GM12878 (cell line): ENCODE measurements around the gene SMIM14. TPM values are rescaled to one million over a fixed set of nuclear protein-coding genes. Genes with fewer than 3 reads are reported as not detected.
"Not testable (repeated sequence)": the region's sequence is repeated elsewhere in the genome, so short reads cannot be mapped to it uniquely, and the experiment has no call there.

ENCODE experiments used
- ATAC-seq: fragments of 200-7000 bp; cut with Tn5 transposase; 3 replicates; pipeline ENCODE4 v1.9.1; 2020; ENCODE audit warnings: mild to moderate bottlenecking, moderate library complexity
- BruUV-seq: library from RNA; stranded (reverse); fragments of 400-500 nt; replicated peaks from 2 replicates; lab custom pipeline; 2021; lab: Mats Ljungman, UMichigan
- CTCF ChIA-PET: fragments of 300-600 bp; sonication (Branson Sonifier 250); formaldehyde crosslinking; extraction: SDS; loops from one replicate; lab custom pipeline; 2021; ENCODE audit warnings: inconsistent platforms; lab: Yijun Ruan, JAX
- POLR2A ChIA-PET: fragments of 350-600 bp; formaldehyde crosslinking; extraction: SDS; loops from one replicate; lab custom pipeline; 2021; ENCODE audit warnings: inconsistent platforms; lab: Charles Lee
- RAD21 ChIA-PET: fragments of 300-600 bp; sonication (Branson Sonifier 250); formaldehyde crosslinking; loops from one replicate; lab custom pipeline; 2023; ENCODE audit warnings: antibody characterized with exemption; ENCODE audit not compliant: unreplicated experiment; lab: Charles Lee
- SMC1A ChIA-PET: fragments of 300-600 bp; sonication (Branson Sonifier 250); formaldehyde crosslinking; loops from one replicate; lab custom pipeline; 2023; ENCODE audit not compliant: unreplicated experiment, uncharacterized antibody; lab: Charles Lee
- DNase-seq: peaks from one replicate; pipeline ENCODE4 v3.0.0-alpha.2; 2011; ENCODE audit warnings: low read depth, low spot score
- FAIRE-seq: peaks from 3 replicates; lab custom pipeline; 2011; peaks lifted over from hg19 to GRCh38; lab: Jason Lieb, UNC
- H2AFZ ChIP-seq: 2 replicates; pipeline ENCODE4 v1.6.0; 2011; ENCODE audit warnings: low read depth, low read length, control low read depth; ENCODE audit not compliant: control insufficient read depth
- H3K27ac ChIP-seq: 2 replicates; pipeline ENCODE4 v1.5.1; 2011; ENCODE audit warnings: control low read depth; ENCODE audit not compliant: control insufficient read depth, insufficient read depth
- H3K27me3 ChIP-seq, 2 experiments: replicated peaks in 1 of 2; 2 replicates each; pipeline versions ENCODE4 v1.6.0 to v1.6.1; 2011; ENCODE audit warnings: low read length in 1 of 2; ENCODE audit not compliant: control insufficient read depth in 2 of 2, insufficient read depth in 2 of 2
- H3K36me3 ChIP-seq, 2 experiments: 2 replicates each; pipeline ENCODE4 v1.5.1; 2011; ENCODE audit warnings: low read length in 1 of 2; ENCODE audit not compliant: control insufficient read depth in 2 of 2, insufficient read depth in 2 of 2
- H3K4me1 ChIP-seq: 2 replicates; pipeline ENCODE4 v1.6.1; 2011; ENCODE audit warnings: mild to moderate bottlenecking, low read length, moderate library complexity, mixed read lengths; ENCODE audit not compliant: control insufficient read depth, insufficient read depth
- H3K4me2 ChIP-seq: 2 replicates; pipeline ENCODE4 v1.6.0; 2011; ENCODE audit warnings: control low read depth; ENCODE audit not compliant: control insufficient read depth, insufficient read depth
- H3K4me3 ChIP-seq: fragments of 200-600 bp; sonication (generic); 2 replicates; pipeline ENCODE4 v1.5.1; 2016
- H3K79me2 ChIP-seq: 2 replicates; pipeline ENCODE4 v1.6.0; 2011; ENCODE audit warnings: low read length; ENCODE audit not compliant: control insufficient read depth, insufficient read depth
- H3K9ac ChIP-seq: 2 replicates; pipeline ENCODE4 v1.8.0; 2011; ENCODE audit warnings: low read length, control low read depth, mixed read lengths; ENCODE audit not compliant: control insufficient read depth, insufficient read depth
- H3K9me3 ChIP-seq: replicated peaks from 3 replicates; pipeline ENCODE4 v1.5.1; 2011; ENCODE audit warnings: mild to moderate bottlenecking, low read length; ENCODE audit not compliant: control insufficient read depth, insufficient read depth
- H4K20me1 ChIP-seq: 2 replicates; pipeline ENCODE4 v1.6.0; 2011; ENCODE audit not compliant: control insufficient read depth, insufficient read depth
- WGBS: methylation state at CpG from one replicate; pipeline ENCODE4 v1.1.6; 2016; ENCODE audit warnings: low lambda C conversion rate; ENCODE audit not compliant: insufficient replicate concordance, insufficient coverage; ENCODE audit errors: missing lambda C conversion rate; 5-methylcytosine and 5-hydroxymethylcytosine counted together
- in situ Hi-C: fragments of 300-500 bp; cut with MboI; formaldehyde crosslinking; loops from 9 replicates; pipeline ENCODE4 v1.14.3; 2018; ENCODE audit warnings: mixed read lengths
- intact Hi-C: fragments of 100-400 bp; cut with micrococcal nuclease; formaldehyde crosslinking; loops from one replicate; pipeline ENCODE4 v1.14.2; 2022; ENCODE audit not compliant: unreplicated experiment
- polyA plus RNA-seq, 11 experiments: library from polyadenylated mRNA; depleted of rRNA in 4 of 11; unstranded in 6 of 11; stranded (reverse) in 5 of 11; fragments of >200 nt; fragmentation: Nextera tagmentation in 4 of 11; fragmentation: Illumina TruSeq in 1 of 11; extraction: Ambion mirVana in 4 of 11; extraction: Trizol in 1 of 11; gene quantifications; 1 replicate in 1 of 11; 2 replicates in 10 of 11; pipeline versions ENCODE4 v1.2.1 to v1.2.3, GENCODE V29; 2011 to 2016; ENCODE audit warnings: inconsistent platforms in 2 of 11, missing spikeins in 2 of 11, low read depth in 1 of 11
- total RNA-seq, 4 experiments: library from RNA; depleted of rRNA in 3 of 4; stranded (reverse); fragments of >200 nt in 3 of 4; fragmentation: Illumina TruSeq in 1 of 4; extraction: Trizol in 1 of 4; gene quantifications; 2 replicates each; pipeline versions ENCODE4 v1.2.1 to v1.2.3, GENCODE V29; 2013 to 2021

Gene SMIM14
- total and polyA plus RNA-seq, 10 of the 15 experiments (the other 5 are each of a cell fraction or from before 2014, with no cell fraction given) = 125 to 671 (median 188) TPM

GRCh38 chr4:39681003-39681402, 42.3 kb upstream of the SMIM14 start:
- DNase-seq, H3K4me1 ChIP-seq, H3K79me2 ChIP-seq, H3K9ac ChIP-seq, H3K27ac ChIP-seq, in situ Hi-C loops, H4K20me1 ChIP-seq, H2AFZ ChIP-seq, FAIRE-seq, H3K4me3 ChIP-seq, H3K36me3 ChIP-seq, H3K27me3 ChIP-seq, H3K4me2 ChIP-seq, H3K9me3 ChIP-seq, BruUV-seq, ATAC-seq, intact Hi-C loops: not testable (repeated sequence)
- POLR2A ChIA-PET = interaction anchor here (0.6 to 0.8 kb wide), 4 partner anchors 18 to 295 kb away, joined by 3 to 7 read pairs (median 4); partner anchors contain the start of gene UGDH
- RAD21 ChIA-PET = interaction anchor here (1.4 kb wide), 1 partner anchor 24 kb away, joined by 3 read pairs; no protein-coding TSS in a partner anchor
- CTCF ChIA-PET = interaction anchor here (1.2 to 1.8 kb wide), 3 partner anchors 13 to 212 kb away, joined by 3 to 5 read pairs (median 5); no protein-coding TSS in a partner anchor
- SMC1A ChIA-PET = interaction anchor here (0.6 to 1.8 kb wide), 5 partner anchors 17 to 49 kb away, joined by 3 to 5 read pairs (median 3); no protein-coding TSS in a partner anchor
- WGBS = 100% methylated on average over 1 of the region's 2 CpGs

DNA sequence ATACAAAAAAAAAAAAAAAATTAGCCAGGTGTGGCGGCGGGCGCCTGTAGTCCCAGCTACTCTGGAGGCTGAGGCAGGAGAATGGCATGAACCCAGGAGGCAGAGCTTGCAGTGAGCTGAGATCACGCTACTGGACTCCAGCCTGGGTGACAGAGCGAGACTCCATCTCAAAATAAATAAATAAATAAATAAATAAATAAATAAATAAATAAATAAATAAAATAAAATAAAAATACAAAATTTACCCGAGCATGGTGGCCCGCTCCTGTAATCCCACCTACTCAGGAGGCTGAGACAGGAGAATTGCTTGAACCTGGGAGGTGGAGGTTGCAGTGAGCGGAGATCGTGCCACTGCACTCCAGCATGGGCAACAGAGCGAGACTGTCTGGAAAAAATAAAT, 37.0 kb upstream of the SMIM14 start:
- POLR2A ChIA-PET = interaction anchor here (0.7 kb wide), 2 partner anchors 87 to 150 kb away, joined by 4 to 5 read pairs; no protein-coding TSS in a partner anchor
- in situ Hi-C loops = not testable (repeated sequence)
- CTCF ChIA-PET = interaction anchor here (0.6 kb wide), 1 partner anchor 501 kb away, joined by 3 read pairs; no protein-coding TSS in a partner anchor

DNA sequence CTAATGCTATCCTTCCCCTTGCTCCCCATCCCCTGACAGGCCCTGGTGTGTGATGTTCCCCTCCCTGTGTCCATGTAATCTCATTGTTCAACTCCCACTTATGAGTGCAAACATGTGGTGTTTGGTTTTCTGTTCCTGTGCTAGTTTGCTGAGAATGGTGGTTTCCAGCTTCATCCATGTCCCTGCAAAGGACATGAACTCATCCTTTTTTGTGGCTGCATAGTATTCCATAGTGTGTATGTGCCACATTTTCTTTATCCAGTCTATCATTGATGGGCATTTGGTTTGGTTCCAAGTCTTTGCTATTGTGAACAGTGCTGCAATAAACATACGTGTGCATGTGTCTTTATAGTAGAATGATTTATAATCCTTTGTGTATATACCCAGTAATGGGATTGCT, 31.6 kb upstream of the SMIM14 start:
- H3K9me3 ChIP-seq, H3K9ac ChIP-seq, H3K36me3 ChIP-seq, H3K27ac ChIP-seq, H4K20me1 ChIP-seq, ATAC-seq, in situ Hi-C loops, CTCF ChIA-PET, H3K27me3 ChIP-seq, POLR2A ChIA-PET, BruUV-seq, H3K79me2 ChIP-seq, H3K4me2 ChIP-seq, RAD21 ChIA-PET, H2AFZ ChIP-seq, DNase-seq, intact Hi-C loops, SMC1A ChIA-PET, H3K4me1 ChIP-seq, H3K4me3 ChIP-seq, FAIRE-seq: not testable (repeated sequence)
- 91% methylated on average over 1 of the region's 1 CpG for WGBS

More for the DNA sequence above, 37.0 kb upstream of the SMIM14 start:
- H3K9me3 ChIP-seq, FAIRE-seq, H2AFZ ChIP-seq, RAD21 ChIA-PET, ATAC-seq, intact Hi-C loops, H3K4me3 ChIP-seq, BruUV-seq, H3K4me1 ChIP-seq, H3K79me2 ChIP-seq, DNase-seq, H3K4me2 ChIP-seq, H4K20me1 ChIP-seq, H3K27ac ChIP-seq, H3K27me3 ChIP-seq, H3K36me3 ChIP-seq, H3K9ac ChIP-seq: not testable (repeated sequence)
- SMC1A ChIA-PET = interaction anchor here (0.6 kb wide), 1 partner anchor 464 kb away, joined by 3 read pairs; no protein-coding TSS in a partner anchor
- 83% methylated on average over 9 of the region's 10 CpGs for WGBS
